WTC11 (cell line): Measurements from ENCODE around the gene SGMS1. TPM values are rescaled to one million over a fixed set of nuclear protein-coding genes. Genes with fewer than 3 reads are reported as not detected.

Experiments used
- ATAC-seq: fragments of 200-7000 bp; cut with Tn5 transposase; 2 replicates; pipeline ENCODE4 v1.10.0; 2021; ENCODE audit warnings: mild to moderate bottlenecking, moderate library complexity
- CTCF ChIA-PET: fragments of 300-600 bp; sonication (Branson Sonifier 250); formaldehyde crosslinking; loops from one replicate; lab custom pipeline; 2021; ENCODE audit warnings: antibody characterized with exemption; lab: Charles Lee
- POLR2A ChIA-PET: fragments of 350-600 bp; sonication (Branson Sonifier 250); formaldehyde crosslinking; loops from one replicate; lab custom pipeline; 2021; ENCODE audit warnings: antibody characterized with exemption; lab: Charles Lee
- DNase-seq: peaks from one replicate; pipeline ENCODE4 v3.0.0; 2021; ENCODE audit warnings: low spot score
- H3K27ac Mint-ChIP-seq: 2 replicates; pipeline ENCODE4 v1.8.0; 2021; ENCODE audit warnings: mixed read lengths
- H3K27me3 Mint-ChIP-seq: 2 replicates; pipeline ENCODE4 v1.8.0; 2021; ENCODE audit warnings: low read depth, mild to moderate bottlenecking, moderate library complexity, mixed read lengths
- H3K36me3 Mint-ChIP-seq: 2 replicates; pipeline ENCODE4 v1.8.0; 2021; ENCODE audit warnings: mixed read lengths
- H3K4me1 Mint-ChIP-seq: 2 replicates; pipeline ENCODE4 v1.8.0; 2022; ENCODE audit warnings: mixed read lengths
- H3K4me3 Mint-ChIP-seq: 2 replicates; pipeline ENCODE4 v1.8.0; 2021; ENCODE audit warnings: mild to moderate bottlenecking, moderate library complexity, mixed read lengths
- H3K9me3 Mint-ChIP-seq: 2 replicates; pipeline ENCODE4 v1.8.0; 2021; ENCODE audit warnings: mixed read lengths
- ATF1 ChIP-seq: sonication (generic); formaldehyde crosslinking; IDR thresholded peaks from 2 replicates; pipeline ENCODE4 v1.8.1; 2023; ENCODE audit warnings: mild to moderate bottlenecking, moderate library complexity, missing genetic modification reagents
- CDX4 ChIP-seq: fragments of 250-450 bp; sonication (Bioruptor Pico); IDR thresholded peaks from 2 replicates; pipeline ENCODE4 v1.9.0; 2021; ENCODE audit warnings: moderate library complexity, mild to moderate bottlenecking, inconsistent platforms, borderline replicate concordance
- CTCF ChIP-seq: fragments of 200-600 bp; IDR thresholded peaks from 2 replicates; pipeline ENCODE4 v1.8.0; 2022; ENCODE audit warnings: antibody characterized with exemption
- E2F1 ChIP-seq: sonication (generic); formaldehyde crosslinking; IDR thresholded peaks from 2 replicates; pipeline ENCODE4 v1.8.0; 2022; ENCODE audit warnings: mild to moderate bottlenecking, missing genetic modification reagents
- EMX1 ChIP-seq: fragments of 250-450 bp; sonication (Bioruptor Pico); IDR thresholded peaks from 2 replicates; pipeline ENCODE4 v1.8.0; 2021; ENCODE audit warnings: mild to moderate bottlenecking
- FOXP1 ChIP-seq: sonication (generic); formaldehyde crosslinking; IDR thresholded peaks from 2 replicates; pipeline ENCODE4 v1.8.0; 2022; ENCODE audit warnings: missing genetic modification reagents, mild to moderate bottlenecking, moderate library complexity, borderline replicate concordance
- GRHL2 ChIP-seq: fragments of 250-450 bp; sonication (Bioruptor Pico); IDR thresholded peaks from 2 replicates; pipeline ENCODE4 v1.8.0; 2022; ENCODE audit warnings: mild to moderate bottlenecking, moderate library complexity; ENCODE audit not compliant: insufficient replicate concordance, severe bottlenecking
- NFATC4 ChIP-seq: fragments of 250-450 bp; sonication (Bioruptor Pico); IDR thresholded peaks from 2 replicates; pipeline ENCODE4 v1.9.0; 2021; ENCODE audit warnings: mild to moderate bottlenecking
- NFYB ChIP-seq: sonication (generic); formaldehyde crosslinking; conservative IDR thresholded peaks from 2 replicates; pipeline ENCODE4 v1.8.0; 2022; ENCODE audit warnings: low read depth, missing genetic modification reagents
- PRDM15 ChIP-seq: sonication (generic); formaldehyde crosslinking; IDR thresholded peaks from 2 replicates; pipeline ENCODE4 v1.8.0; 2022; ENCODE audit warnings: missing genetic modification reagents
- PRRX2 ChIP-seq: fragments of 250-450 bp; sonication (Bioruptor Pico); IDR thresholded peaks from 2 replicates; pipeline ENCODE4 v1.8.0; 2021; ENCODE audit warnings: mild to moderate bottlenecking
- STAT6 ChIP-seq: sonication (generic); formaldehyde crosslinking; conservative IDR thresholded peaks from 2 replicates; pipeline ENCODE4 v1.8.1; 2023; ENCODE audit warnings: mild to moderate bottlenecking, low read depth, missing genetic modification reagents, moderate library complexity
- TP53 ChIP-seq: sonication (generic); formaldehyde crosslinking; IDR thresholded peaks from 2 replicates; pipeline ENCODE4 v1.8.1; 2023; ENCODE audit warnings: mild to moderate bottlenecking, missing genetic modification reagents
- ZBTB21 ChIP-seq: sonication (generic); formaldehyde crosslinking; IDR thresholded peaks from 2 replicates; pipeline ENCODE4 v1.8.1; 2023; ENCODE audit warnings: mild to moderate bottlenecking, missing genetic modification reagents, borderline replicate concordance
- ZNF121 ChIP-seq: sonication (generic); formaldehyde crosslinking; IDR thresholded peaks from 2 replicates; pipeline ENCODE4 v1.8.0; 2023; ENCODE audit warnings: missing genetic modification reagents
- total RNA-seq: library from RNA; stranded (reverse); gene quantifications from 3 replicates; pipeline ENCODE4 v1.2.3, GENCODE V29; 2021

SGMS1 gene
- total RNA-seq, 1 experiment from 2014 or later, result 13.2 TPM

GRCh38 chr10:50605269-50605950, 18.3 kb downstream of the SGMS1 start:
- ChIA-PET POLR2A (no interaction called here), CTCF (no interaction called here)
- no peak; the same call in 1 of the 2 replicates for ATAC-seq
- no peaks in the 10 kb centered on the region for H3K9me3 Mint-ChIP-seq
- H3K4me3 Mint-ChIP-seq, result no peak overlapping the region
- H3K36me3 Mint-ChIP-seq, result no peaks in the 10 kb centered on the region
- TF ChIP-seq CDX4 (CRISPR knock-in tag) (no peak), EMX1 (CRISPR knock-in tag) (no peak)
- no peak overlapping the region for H3K27ac Mint-ChIP-seq
- peaks cover 46% of the 10 kb centered on the region for H3K4me1 Mint-ChIP-seq
- no peak for DNase-seq
- H3K27me3 Mint-ChIP-seq, result no peaks in the 10 kb centered on the region

GRCh38 chr10:50604809-50605208, 18.9 kb downstream of the SGMS1 start:
- Mint-ChIP-seq H3K4me1 (peaks cover 41% of the 10 kb centered on the region), H3K27ac (no peak overlapping the region), H3K9me3 (no peaks in the 10 kb centered on the region)
- CTCF ChIA-PET, result no interaction called here
- TF ChIP-seq ATF1 (CRISPR knock-in tag), result no peak
- no peak for TF ChIP-seq NFYB (CRISPR knock-in tag)
- no peak for TF ChIP-seq ZBTB21 (CRISPR knock-in tag)
- no peak for TF ChIP-seq TP53 (CRISPR knock-in tag)
- TF ChIP-seq FOXP1, result no peak
- TF ChIP-seq E2F1 (CRISPR knock-in tag), result no peak
- no peak for TF ChIP-seq NFATC4 (CRISPR knock-in tag)
- TF ChIP-seq PRDM15 (CRISPR knock-in tag), result no peak
- TF ChIP-seq STAT6 (CRISPR knock-in tag), result no peak
- TF ChIP-seq CTCF, result no peak
- TF ChIP-seq GRHL2, result no peak
- no peak for TF ChIP-seq ZNF121 (CRISPR knock-in tag)
- no peak for TF ChIP-seq PRRX2
- TF ChIP-seq, all 79 proteins: peak for 0
- POLR2A ChIA-PET, result no interaction called here
- Mint-ChIP-seq H3K4me3 (no peak overlapping the region), H3K36me3 (no peaks in the 10 kb centered on the region), H3K27me3 (no peaks in the 10 kb centered on the region)
- ATAC-seq (no peak), DNase-seq (no peak)
